Stimulated activated CD8-positive, alpha-beta memory T cell treated with anti-CD3 and anti-CD28 coated beads, Interleukin-4, amount 100 ng/mL, for 48 hours (primary cell): ENCODE measurements around the gene LRRC8C.
"Not testable (repeated sequence)": the region's sequence is repeated elsewhere in the genome, so short reads cannot be mapped to it uniquely, and the experiment has no call there.

Experiments used
- DNase-seq: peaks from one replicate; pipeline ENCODE4 v3.0.0-alpha.2; 2020

Gene LRRC8C

DNA sequence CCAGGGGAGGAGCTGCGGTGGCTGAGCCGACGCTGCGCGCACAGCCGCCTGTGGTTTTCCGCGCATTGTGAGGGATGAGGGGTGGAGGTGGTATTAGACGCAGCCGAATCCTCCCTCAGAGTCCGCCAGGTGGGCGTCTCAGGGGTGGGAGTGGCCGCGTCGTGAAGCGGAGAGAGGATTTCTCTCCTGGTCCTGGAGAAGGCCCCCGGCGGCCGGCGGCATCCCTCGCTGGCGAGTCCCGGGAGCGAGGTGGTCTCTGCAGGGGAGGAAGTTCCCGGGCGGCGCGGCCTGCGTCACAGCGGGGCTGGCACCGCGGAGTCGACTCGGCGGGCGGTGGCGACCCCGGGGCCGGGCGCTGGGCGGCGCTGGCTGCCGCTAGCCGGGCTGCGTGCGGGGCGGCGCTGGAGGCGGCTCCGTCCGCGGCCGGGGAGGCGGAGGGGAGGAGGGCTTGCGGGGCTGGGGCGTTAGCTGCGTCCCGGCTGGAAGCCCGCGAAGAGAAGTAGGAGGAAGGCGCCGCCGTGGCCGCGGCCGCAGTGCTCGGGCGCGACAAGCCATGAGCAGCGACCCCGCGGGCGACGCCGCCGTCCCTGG lies at the start of gene LRRC8C:
Gene LRRC8C, plus strand, starts transcription at position 464 of the 591 bp plus-strand sequence. CDS start 53,354 bp downstream, outside the sequence.
- DNase-seq: peak; percentile 89

DNA sequence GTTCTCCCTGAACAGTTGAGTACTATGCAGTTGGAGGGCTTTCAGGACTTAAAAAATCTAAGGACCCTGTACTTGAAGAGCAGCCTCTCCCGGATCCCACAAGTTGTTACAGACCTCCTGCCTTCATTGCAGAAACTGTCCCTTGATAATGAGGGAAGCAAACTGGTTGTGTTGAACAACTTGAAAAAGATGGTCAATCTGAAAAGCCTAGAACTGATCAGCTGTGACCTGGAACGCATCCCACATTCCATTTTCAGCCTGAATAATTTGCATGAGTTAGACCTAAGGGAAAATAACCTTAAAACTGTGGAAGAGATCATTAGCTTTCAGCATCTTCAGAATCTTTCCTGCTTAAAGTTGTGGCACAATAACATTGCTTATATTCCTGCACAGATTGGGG lies 48.7 kb upstream of the LRRC8C start:
- no peak for DNase-seq

DNA sequence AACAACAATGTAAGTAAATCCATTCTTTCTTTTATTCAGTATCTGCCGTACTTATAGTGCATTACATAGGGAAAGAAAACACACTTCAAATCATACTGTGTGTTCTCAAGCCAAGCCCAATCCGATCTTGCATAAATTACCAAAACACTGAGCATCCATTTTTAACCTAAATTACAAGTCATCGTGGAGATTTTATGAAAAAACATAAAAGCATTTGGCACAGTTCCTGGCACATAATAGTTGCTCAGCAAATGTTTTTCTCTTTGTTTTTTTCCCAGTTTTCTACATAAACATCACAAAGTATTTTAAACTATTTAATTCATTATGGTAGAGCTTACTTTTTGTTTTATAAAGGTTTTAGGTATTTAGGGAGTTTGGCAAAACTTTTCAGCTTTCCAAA lies 48.1 kb upstream of the LRRC8C start:
- DNase-seq: no peak

DNA sequence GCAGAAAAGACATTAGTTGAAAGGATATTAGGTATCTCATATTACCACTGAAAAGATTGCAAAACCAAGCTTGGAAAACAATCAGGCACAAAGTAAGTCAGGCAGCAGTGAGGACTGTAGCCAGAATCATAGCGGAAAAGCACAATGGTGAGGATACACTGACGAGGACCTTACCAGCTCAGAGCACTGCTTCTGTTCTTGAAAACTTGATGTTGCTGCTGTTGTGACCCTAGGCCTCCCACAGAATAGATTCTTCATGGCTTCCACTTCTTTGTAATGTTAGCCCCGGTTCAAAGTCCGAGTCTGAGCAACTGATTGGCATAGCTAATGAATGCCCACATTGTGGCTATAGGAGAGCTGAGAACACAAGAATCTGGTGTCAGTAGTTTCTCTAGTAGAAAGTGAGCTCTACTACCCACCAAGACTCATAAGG lies 45.2 kb upstream of the LRRC8C start:
- DNase-seq: no peak

GRCh38 chr1:89588480-89588879 lies 44.4 kb upstream of the LRRC8C start:
- DNase-seq: no peak

GRCh38 chr1:89589515-89589914 lies 43.4 kb upstream of the LRRC8C start:
- DNase-seq: no peak

DNA sequence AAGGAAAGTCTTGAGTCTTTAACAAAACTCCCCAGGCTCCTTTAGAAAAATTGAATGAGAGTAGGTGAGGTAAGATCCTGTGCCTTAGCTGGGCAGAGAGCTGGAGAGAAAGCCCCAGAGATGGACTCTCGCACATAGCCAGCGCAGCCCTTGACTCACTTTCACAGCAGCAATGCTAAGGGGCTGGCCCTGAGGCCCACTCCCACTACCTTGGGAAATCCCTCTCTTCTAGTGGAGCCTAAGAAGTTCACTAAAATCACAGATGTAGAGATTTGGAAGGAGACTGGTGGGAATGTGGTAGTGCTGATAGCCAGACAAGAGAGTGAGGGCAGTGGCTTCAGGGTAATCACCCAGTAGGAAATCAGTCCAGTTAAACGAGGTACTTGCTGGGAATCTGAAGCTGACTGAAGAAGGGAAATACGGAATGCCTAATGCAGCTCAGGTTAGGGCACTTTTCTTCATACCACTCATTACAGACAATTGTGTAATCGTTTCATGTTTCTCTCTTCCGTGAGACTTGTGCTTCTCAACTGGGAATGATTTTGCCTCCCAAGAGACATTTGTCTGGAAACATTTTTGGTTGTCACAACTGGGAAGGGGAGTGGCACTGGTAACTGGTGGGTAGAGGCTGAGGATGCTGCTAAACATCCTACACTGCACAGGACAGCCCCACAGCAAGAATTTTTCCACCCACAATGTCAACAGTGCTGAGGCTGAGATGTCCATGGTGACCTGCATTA lies 42.4 kb upstream of the LRRC8C start:
- no peak for DNase-seq

DNA sequence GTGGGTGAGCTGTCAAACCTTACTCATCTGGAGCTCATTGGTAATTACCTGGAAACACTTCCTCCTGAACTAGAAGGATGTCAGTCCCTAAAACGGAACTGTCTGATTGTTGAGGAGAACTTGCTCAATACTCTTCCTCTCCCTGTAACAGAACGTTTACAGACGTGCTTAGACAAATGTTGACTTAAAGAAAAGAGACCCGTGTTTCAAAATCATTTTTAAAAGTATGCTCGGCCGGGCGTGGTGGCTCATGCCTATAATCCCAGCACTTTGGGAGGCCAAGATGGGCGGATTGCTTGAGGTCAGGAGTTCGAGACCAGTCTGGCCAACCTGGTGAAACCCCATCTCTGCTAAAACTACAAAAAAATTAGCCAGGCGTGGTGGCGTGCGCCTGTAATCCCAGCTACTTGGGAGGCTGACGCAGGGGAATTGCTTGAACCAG lies 40.0 kb upstream of the LRRC8C start:
- DNase-seq: not testable (repeated sequence)

DNA sequence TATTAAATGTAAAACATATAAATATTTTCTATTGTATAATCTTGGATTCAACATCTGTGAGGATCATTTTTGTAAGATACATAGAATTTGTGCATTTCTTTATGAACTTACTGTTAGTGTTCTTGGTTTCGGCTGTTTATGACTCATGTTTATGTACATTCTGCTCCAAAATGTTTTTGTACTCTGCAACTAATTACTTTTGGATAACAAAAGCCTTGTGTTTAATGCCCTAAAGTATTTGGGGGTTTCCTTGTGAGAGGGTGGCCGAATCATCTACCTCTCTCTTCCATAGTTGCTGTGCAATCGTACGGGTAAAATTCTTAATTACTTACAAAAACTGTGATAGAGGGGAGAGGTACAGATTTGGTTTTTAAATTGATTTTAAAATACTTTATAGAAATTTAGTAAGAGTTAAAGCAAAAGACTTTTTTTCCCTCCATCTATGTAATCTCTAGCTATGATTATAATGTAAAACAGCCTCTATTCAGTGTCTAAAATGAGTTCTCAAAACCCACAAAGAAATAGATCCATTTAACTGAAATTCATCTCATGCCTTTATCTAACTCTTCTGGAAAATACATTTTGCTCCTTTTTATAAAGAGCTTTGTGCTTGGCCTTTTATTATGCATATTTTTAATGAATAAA lies 38.7 kb upstream of the LRRC8C start:
- DNase-seq: no peak

DNA sequence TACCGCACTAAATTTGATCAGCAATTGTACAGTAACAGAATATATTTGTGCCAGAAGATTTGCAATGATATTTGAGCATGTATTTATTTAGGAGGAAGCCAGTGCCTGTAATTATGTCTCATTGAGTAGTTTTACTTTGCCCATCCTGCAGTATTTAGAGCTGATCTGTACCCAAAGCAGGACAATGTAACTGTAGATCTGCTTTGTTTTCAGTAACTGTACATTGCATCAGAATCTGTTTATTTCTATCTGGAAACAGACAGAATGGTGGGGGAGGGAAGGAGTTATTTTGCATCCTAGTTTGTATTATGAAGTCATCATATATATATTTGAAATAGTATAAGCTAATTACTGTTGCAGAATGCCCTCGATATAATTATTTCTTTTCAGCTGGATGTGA lies 36.2 kb upstream of the LRRC8C start:
- DNase-seq: no peak

- DNase-seq: no peak
These were observed 34.2 kb upstream of the LRRC8C start for GRCh38 chr1:89598450-89599331.

DNA sequence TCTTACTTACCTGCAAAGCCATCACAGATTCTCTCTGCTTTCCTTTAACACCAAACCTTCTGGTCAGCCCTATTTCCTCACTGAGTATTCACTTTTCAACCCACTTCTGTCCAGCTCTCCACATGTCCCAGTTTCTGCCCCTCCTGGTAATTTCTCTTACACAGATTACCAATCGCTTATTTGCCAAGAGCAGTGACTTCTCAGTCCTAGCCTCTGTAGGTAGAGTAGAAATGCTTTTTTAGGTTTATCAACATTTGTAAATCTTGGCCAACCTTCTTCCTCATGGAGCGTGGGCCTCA lies 33.6 kb upstream of the LRRC8C start:
- no peak for DNase-seq

DNA sequence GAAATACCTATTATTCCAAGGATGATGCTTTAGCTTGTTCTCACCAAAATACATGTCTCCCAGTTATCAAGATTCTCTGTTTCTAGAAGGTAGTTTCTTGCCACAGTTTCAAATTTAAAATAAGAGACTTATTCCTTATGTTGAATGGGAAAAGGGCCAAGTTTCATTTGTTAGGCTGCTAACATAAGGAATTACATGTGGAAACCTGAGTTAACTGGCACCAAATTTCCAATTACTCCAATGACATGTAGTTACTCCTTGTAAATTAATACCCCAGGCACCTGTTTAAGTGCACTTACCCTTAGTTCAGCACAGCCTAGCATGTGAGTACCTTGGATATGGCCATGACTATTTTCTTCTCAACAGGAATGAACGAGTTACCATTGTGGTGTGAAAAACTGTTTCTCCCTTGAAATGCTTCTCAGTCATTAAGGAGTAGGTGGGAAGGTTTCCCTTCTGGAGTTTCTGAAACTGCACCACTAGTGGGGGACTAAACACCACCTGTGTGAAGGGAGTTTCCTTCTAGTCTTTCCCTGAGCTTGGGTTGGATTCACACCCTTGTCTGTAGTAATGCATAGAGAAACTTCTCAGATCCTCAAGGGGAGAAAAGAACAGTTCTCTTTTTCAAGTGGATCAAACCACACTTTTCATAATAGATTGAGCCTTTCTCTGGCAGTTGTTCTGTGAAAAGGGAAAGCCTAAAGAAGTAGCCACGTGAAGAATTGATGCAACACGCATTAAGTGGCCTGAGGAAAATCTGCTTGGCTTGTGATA lies 32.3 kb upstream of the LRRC8C start:
- no peak for DNase-seq

DNA sequence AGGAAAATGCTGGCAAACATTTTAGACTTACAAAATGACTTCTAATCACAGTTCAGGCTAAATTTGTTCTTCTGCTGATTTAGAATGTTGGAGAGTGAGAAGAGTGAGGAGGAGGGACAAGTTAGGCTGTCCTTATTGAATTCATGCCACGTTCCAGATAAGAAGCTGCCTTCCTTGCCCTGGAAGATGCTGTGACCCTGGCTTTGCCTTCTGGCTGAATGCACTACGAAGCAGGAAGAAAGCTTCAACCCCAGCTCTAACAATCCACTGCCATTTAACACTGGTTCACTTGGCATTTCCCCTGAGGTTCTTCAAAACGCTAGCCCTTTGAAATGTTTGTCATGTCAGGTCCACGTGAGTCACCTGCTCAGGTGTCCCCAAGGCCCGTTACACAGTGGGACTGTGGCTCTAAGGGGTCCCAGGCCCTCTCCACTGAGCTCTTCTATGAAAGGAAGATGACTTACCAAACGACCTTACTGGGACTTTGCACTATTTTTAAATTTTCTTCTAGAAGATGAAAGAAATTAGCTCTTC lies 30.0 kb upstream of the LRRC8C start:
- no peak for DNase-seq

- DNase-seq: peak; percentile 69
These were observed 29.1 kb upstream of the LRRC8C start for GRCh38 chr1:89603651-89604413.

DNA sequence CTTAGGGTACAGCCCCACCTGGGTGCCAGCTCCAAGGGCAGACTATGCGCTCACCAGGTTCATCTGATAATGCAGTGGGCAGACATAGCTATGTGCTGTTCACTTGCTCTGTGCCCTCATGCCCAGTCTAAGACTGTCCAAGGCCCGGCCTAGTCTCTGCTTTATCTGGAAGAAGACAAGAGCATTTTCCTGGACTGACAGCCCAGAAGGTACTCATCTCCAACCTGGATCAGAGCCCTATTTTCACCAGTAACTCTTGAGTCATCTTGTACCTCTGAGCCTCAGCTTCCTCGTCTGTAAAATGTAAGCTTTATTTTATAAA lies 28.5 kb upstream of the LRRC8C start:
- peak; percentile 62 for DNase-seq

DNA sequence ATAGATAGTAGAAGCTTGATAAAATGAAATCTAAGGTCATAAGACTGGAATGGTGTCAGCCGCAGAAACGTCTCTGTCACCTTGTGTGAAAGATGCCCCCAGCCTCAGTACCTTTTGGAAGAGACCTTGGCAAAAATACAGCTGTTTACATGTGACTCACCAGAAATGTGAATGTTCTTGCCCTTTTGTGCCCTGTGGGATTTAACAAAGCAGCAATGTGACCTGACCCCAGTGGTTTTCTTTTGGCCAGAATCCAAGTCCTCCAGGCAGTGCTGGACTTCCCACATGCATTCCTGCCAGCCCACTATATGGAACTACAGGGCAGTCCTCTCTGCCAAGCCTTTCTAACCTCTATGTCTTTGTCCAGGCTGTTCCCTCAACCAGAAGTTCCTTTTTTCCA lies 27.2 kb upstream of the LRRC8C start:
- no peak for DNase-seq

DNA sequence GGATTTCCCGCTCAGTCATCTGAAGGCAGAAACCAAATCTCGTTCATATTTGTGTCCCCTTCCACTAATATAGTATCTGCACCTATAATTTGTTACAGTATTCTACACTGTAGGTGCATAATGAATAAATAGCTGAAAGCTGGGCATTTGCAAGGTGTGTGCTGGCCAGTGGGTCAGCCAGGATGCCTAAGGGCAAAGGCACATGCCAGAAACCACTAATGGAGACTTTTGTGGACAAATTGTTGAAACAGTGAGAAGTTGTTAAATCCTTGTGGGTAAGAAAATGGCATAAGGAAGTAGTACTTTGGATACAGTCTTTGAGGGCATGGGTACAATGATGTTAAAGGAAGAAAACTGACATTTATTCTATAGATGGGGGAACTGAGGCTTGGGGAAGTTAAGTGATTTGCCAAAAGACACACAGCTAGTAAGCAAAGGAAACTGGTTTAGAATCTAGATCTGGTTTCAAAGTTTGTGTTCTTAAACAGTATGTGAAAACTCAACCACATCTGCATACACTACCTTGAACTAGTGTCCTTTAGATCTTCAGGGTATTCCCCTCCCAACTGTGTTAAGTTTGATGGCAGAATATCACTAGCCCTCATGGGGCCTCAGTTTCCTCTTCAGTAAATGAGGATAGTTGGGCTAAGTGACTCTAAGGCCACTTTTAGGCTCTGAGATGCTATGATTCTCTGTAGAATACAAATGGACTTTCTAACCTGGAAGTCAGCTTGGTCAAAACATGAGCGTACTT lies 26.5 kb upstream of the LRRC8C start:
- no peak for DNase-seq

DNA sequence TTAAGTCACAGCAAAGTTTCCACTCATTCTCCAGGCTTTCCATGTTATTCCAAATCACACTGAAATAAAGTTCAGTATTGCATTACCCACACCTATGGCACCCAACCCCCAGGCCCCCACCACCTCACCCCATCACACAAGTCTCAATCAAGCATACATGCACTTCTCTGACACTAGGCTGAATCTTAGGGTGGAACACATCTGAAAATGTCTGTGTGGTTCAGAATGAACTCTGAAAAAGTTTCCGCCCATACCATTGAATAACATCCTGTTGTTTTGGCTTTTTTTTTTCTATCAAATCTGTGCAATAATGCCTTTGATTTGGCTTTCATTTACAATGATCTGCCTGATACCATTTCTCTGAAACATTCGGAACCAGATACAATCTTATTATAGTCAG lies 25.8 kb upstream of the LRRC8C start:
- DNase-seq: no peak

GRCh38 chr1:89607586-89608318 lies 25.2 kb upstream of the LRRC8C start:
- no peak for DNase-seq
